GM12873 (cell line): Measurements from ENCODE around the gene ZNF595.

Experiments
- CTCF ChIP-seq: IDR thresholded peaks from 2 replicates; pipeline ENCODE4 v1.5.1; 2012; ENCODE audit warnings: low read depth, mild to moderate bottlenecking, moderate library complexity, low read length, control low read depth; ENCODE audit not compliant: insufficient read depth; ENCODE audit errors: missing control alignments

The ZNF595 gene

GRCh38 chr4:107444-108429 lies 54.6 kb downstream of the ZNF595 start:
- TF ChIP-seq CTCF, result no peak

GRCh38 chr4:112771-113170 lies 59.6 kb downstream of the ZNF595 start:
- no peak for TF ChIP-seq CTCF

- no peak for TF ChIP-seq CTCF
Measured at GRCh38 chr4:113732-114131, 60.6 kb downstream of the ZNF595 start.

- TF ChIP-seq CTCF, result no peak
Measured at GRCh38 chr4:114149-114548, 61.0 kb downstream of the ZNF595 start.

GRCh38 chr4:116499-116898 lies 63.4 kb downstream of the ZNF595 start:
- no peak for TF ChIP-seq CTCF

GRCh38 chr4:120616-121015 lies 67.5 kb downstream of the ZNF595 start:
- TF ChIP-seq CTCF, result no peak

- TF ChIP-seq CTCF, result no peak
Measured at GRCh38 chr4:121408-122084, 68.4 kb downstream of the ZNF595 start.
